ENCODE data around the gene PFN4.
"Not testable (repeated sequence)": the region's sequence is repeated elsewhere in the genome, so short reads cannot be mapped to it uniquely, and the experiment has no call there.

Gene PFN4

GRCh38 chr2:24123195-24123921 is at the start of gene PFN4, which contains the start of gene FAM228B:
TSS of gene PFN4 (minus strand) at chr2:24123334. CDS start at chr2:24122535, 799 bp downstream.
TSS of gene FAM228B (plus strand) at chr2:24123469. CDS start at chr2:24124362, 893 bp downstream.
- peak; percentile 74 for DNase-seq

GRCh38 chr2:24169023-24169422 is 45.9 kb upstream of the PFN4 start:
- no peak for DNase-seq

GRCh38 chr2:24164416-24164973 is 41.4 kb upstream of the PFN4 start:
- peak; percentile 65 for DNase-seq

GRCh38 chr2:24163601-24164000 is 40.5 kb upstream of the PFN4 start:
- DNase-seq: no peak

GRCh38 chr2:24163186-24163585 is 40.1 kb upstream of the PFN4 start:
- DNase-seq: no peak

GRCh38 chr2:24162494-24162893 is 39.4 kb upstream of the PFN4 start:
- DNase-seq: no peak

- DNase-seq: no peak
Observed at GRCh38 chr2:24160761-24161160, 37.6 kb upstream of the PFN4 start.

GRCh38 chr2:24159708-24160107 is 36.6 kb upstream of the PFN4 start:
- no peak for DNase-seq

- no peak for DNase-seq
Observed at GRCh38 chr2:24158131-24158530, 35.0 kb upstream of the PFN4 start.

- DNase-seq: no peak
Observed at GRCh38 chr2:24153478-24153877, 30.3 kb upstream of the PFN4 start.

- no peak for DNase-seq
Observed at GRCh38 chr2:24152413-24153197, 29.5 kb upstream of the PFN4 start.

GRCh38 chr2:24147364-24147763 is 24.2 kb upstream of the PFN4 start:
- no peak for DNase-seq

GRCh38 chr2:24140305-24140704 is 17.2 kb upstream of the PFN4 start:
- DNase-seq: not testable (repeated sequence)

- no peak for DNase-seq
Observed at GRCh38 chr2:24132543-24132942, 9.4 kb upstream of the PFN4 start.

GRCh38 chr2:24125956-24126355 is 2.8 kb upstream of the PFN4 start:
- no peak for DNase-seq

GRCh38 chr2:24123922-24124580 is 917 bp upstream of the PFN4 start:
- no peak for DNase-seq

- no peak for DNase-seq
Observed at GRCh38 chr2:24122366-24123194, 554 bp downstream of the PFN4 start.

GRCh38 chr2:24121469-24121868 is 1.7 kb downstream of the PFN4 start:
- DNase-seq: no peak

GRCh38 chr2:24121066-24121465 is 2.1 kb downstream of the PFN4 start:
- no peak for DNase-seq

GRCh38 chr2:24117902-24118301 is 5.2 kb downstream of the PFN4 start:
- no peak for DNase-seq

GRCh38 chr2:24115057-24115456 is 8.1 kb downstream of the PFN4 start:
- no peak for DNase-seq

GRCh38 chr2:24111407-24111901 is 11.7 kb downstream of the PFN4 start:
- DNase-seq: no peak

Data from activated CD4-positive, alpha-beta T cell treated with anti-CD3 and anti-CD28 coated beads for 48 hours (primary cell).